Pancreas (tissue), 10 donors: ENCODE measurements around the gene DUSP9. TPM values are rescaled to one million over a fixed set of nuclear protein-coding genes. Genes with fewer than 3 reads are reported as not detected.

ENCODE experiments used
- ATAC-seq, 4 donors: fragments of 200-7000 bp; cut with Tn5 transposase; one replicate each; pipeline versions ENCODE4 v1.8.0 to v1.9.1; 2020; ENCODE audit warnings: mild to moderate bottlenecking in 4 of 4, moderate library complexity in 4 of 4
- DNase-seq, 6 donors: peaks; one replicate each; pipeline ENCODE4 v3.0.0-alpha.2; 2020
- FAIRE-seq: peaks from 2 replicates; lab custom pipeline; 2012; peaks lifted over from hg19 to GRCh38; lab: Jason Lieb, UNC
- H3K27ac ChIP-seq, 4 donors: fragments of 200-600 bp; sonication (generic); 1 replicate in 3 of 4; 2 replicates in 1 of 4; pipeline versions ENCODE4 v1.5.0 to v1.8.0; 2020
- H3K27me3 ChIP-seq, 4 donors: fragments of 200-600 bp; one replicate each; pipeline ENCODE4 v1.8.0; 2021
- H3K36me3 ChIP-seq, 3 donors: fragments of 200-600 bp; sonication (generic) in 1 of 3; one replicate each; pipeline versions ENCODE4 v1.5.0 to v1.8.0; 2020 to 2021
- H3K4me1 ChIP-seq, 3 donors: fragments of 200-600 bp; one replicate each; pipeline ENCODE4 v1.8.0; 2021
- H3K4me3 ChIP-seq, 4 donors: fragments of 200-600 bp; sonication (generic) in 2 of 4; one replicate each; pipeline versions ENCODE4 v1.5.0 to v1.8.0; 2020 to 2021
- H3K9me3 ChIP-seq, 4 donors: fragments of 200-600 bp; one replicate each; pipeline ENCODE4 v1.8.0; 2021
- WGBS, 2 donors: extraction: QIAGEN DNeasy Blood & Tissue Kit; methylation state at CpG; one replicate each; pipeline ENCODE4 v1.1.7; 2013; 5-methylcytosine and 5-hydroxymethylcytosine counted together
- intact Hi-C, 3 donors: fragments of 100-400 bp; cut with DNase I; formaldehyde crosslinking; loops; one replicate each; pipeline versions ENCODE4 v1.11.1 to v1.14.2; 2022
- polyA plus RNA-seq, 2 donors: library from polyadenylated mRNA; stranded (reverse); fragments of 200-250 nt; gene quantifications; one replicate each; pipeline ENCODE4 v1.2.3, GENCODE V29; 2013
- total RNA-seq, 6 donors: library from RNA; stranded (reverse); fragmentation: NEBNext Ultra II Directional in 4 of 6; extraction: Animal tissue kit (Norgen Biotek cat#: 25700) in 4 of 6; gene quantifications; one replicate each; pipeline versions ENCODE4 v1.2.1 to v1.2.4, GENCODE V29; 2021 to 2023
- TF ChIP-seq, protein P1 (sequence below), 4 donors: fragments of 200-600 bp; sonication (generic) in 3 of 4; IDR thresholded peaks; one replicate each; pipeline versions ENCODE4 v1.5.0 to v1.8.0; 2021; ENCODE audit warnings: antibody characterized with exemption in 4 of 4
- donor health status: healthy with polysubstance abuse.
- donor health status: DM: no; HTN: no; CAD: no; lungs with moderate emphysema.
- donor health status: DM: no; HTN: no; CAD: no.
- donor health status: control.
- donor health status: control.
- donor health status: Bipolar disorder and iron deficiency.
- donor health status: DM: yes; HTN: yes; CAD: no.
- donor health status: DM: no; HTN: no; CAD: no.
- donor health status: DM: no; HTN: no; CAD: no.
- donor health status: DM: yes; HTN: yes; CAD: no.

DUSP9 gene
- total and polyA plus RNA-seq, 8 donors, result 0.07 to 0.28 (median 0.12) TPM; not detected in 4

GRCh38 chrX:153648358-153649177, 1.6 kb downstream of the DUSP9 start:
- Histone ChIP-seq H3K4me3 (no peak overlapping the region), H3K27me3 (peaks cover 0 to 18% (median 5%) of the 10 kb centered on the region in 4 donors), H3K36me3 (no peaks in the 10 kb centered on the region), H3K27ac (no peak overlapping the region), H3K4me1 (no peaks in the 10 kb centered on the region), H3K9me3 (peaks cover 0 to 2% (median 0%) of the 10 kb centered on the region in 4 donors)
- intact Hi-C loops, result loop anchor here in 1 of 3 donors (10.0 kb wide), 1 partner anchor 94 kb away; no protein-coding TSS in a partner anchor
- TF ChIP-seq, protein P1, sequence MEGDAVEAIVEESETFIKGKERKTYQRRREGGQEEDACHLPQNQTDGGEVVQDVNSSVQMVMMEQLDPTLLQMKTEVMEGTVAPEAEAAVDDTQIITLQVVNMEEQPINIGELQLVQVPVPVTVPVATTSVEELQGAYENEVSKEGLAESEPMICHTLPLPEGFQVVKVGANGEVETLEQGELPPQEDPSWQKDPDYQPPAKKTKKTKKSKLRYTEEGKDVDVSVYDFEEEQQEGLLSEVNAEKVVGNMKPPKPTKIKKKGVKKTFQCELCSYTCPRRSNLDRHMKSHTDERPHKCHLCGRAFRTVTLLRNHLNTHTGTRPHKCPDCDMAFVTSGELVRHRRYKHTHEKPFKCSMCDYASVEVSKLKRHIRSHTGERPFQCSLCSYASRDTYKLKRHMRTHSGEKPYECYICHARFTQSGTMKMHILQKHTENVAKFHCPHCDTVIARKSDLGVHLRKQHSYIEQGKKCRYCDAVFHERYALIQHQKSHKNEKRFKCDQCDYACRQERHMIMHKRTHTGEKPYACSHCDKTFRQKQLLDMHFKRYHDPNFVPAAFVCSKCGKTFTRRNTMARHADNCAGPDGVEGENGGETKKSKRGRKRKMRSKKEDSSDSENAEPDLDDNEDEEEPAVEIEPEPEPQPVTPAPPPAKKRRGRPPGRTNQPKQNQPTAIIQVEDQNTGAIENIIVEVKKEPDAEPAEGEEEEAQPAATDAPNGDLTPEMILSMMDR (IDR thresholded peaks at IDR 0.05), result no peak
- 77 to 79% methylated on average over 17 of the region's 17 CpGs for WGBS, 2 donors
- no peak for ATAC-seq
- no peak for FAIRE-seq
- DNase-seq, result no peak

DNA sequence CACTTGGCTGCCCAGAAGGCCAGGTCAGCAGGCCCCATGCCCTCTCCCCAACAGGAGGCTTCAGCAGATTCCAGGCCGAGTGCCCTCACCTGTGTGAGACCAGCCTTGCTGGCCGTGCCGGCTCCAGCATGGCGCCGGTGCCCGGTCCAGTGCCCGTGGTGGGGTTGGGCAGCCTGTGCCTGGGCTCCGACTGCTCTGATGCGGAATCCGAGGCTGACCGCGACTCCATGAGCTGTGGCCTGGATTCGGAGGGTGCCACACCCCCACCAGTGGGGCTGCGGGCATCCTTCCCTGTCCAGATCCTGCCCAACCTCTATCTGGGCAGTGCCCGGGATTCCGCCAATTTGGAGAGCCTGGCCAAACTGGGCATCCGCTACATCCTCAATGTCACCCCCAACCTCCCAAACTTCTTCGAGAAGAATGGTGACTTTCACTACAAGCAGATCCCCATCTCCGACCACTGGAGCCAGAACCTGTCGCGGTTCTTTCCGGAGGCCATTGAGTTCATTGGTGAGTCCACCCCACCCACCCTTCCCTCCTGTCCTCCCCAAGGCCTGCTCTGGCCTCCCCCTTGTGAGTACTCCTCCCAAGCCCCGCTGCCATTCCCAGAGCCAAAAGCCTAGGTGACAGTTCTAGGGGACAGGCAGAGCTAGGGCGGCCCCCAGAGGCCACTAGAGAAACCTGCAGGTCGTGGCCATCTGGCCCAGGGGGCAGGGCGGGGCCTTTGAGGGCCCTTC, 2.3 kb downstream of the DUSP9 start:
- FAIRE-seq, result no peak
- Histone ChIP-seq H3K9me3 (peaks cover 0 to 5% (median 0%) of the 10 kb centered on the region in 4 donors), H3K36me3 (no peaks in the 10 kb centered on the region), H3K4me3 (no peak overlapping the region), H3K4me1 (no peaks in the 10 kb centered on the region), H3K27me3 (peaks cover 0 to 16% (median 5%) of the 10 kb centered on the region in 4 donors), H3K27ac (no peak overlapping the region)
- DNase-seq, result peak; percentile 10 to 77 (median 39)
- 71 to 81% methylated on average over 26 of the region's 26 CpGs for WGBS, 2 donors
- peak in 3 of 4 donors; percentile 76 to 82 (median 79) for ATAC-seq
- intact Hi-C loops, result loop anchor here in 1 of 3 donors (10.0 kb wide), 1 partner anchor 95 kb away; no protein-coding TSS in a partner anchor
- TF ChIP-seq, protein P1 (IDR thresholded peaks at IDR 0.05), result peak in 1 of 4 donors; percentile 9

DNA sequence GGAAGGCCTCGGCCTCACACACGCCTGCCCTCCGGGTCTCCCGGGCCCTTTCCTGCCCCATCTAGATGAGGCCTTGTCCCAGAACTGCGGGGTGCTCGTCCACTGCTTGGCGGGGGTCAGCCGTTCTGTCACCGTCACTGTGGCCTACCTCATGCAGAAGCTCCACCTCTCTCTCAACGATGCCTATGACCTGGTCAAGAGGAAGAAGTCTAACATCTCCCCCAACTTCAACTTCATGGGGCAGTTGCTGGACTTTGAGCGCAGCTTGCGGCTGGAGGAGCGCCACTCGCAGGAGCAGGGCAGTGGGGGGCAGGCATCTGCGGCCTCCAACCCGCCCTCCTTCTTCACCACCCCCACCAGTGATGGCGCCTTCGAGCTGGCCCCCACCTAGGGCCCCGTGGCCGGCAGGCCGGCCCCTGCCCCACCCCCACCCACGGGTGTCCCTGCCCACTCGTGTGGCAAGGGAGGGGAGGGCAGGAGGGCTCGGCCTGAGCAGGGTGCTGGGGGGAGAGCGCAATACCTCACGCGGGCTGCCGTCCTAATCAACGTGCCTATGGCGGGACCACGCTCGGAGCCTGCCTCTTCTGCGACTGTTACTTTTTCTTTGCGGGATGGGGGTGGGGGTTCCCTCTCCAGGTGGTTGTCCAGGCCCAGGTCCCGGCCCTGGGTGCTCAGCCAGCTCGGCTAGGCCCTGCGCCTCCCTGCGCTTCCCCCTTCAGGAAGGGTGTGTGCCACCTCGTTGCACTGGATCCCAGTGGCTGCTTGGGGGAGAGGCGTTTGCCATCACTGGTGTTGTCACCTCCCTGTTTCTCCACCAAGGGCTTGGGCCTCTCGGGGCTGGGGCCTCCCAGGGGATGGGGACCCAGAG, 3.1 kb downstream of the DUSP9 start:
- Histone ChIP-seq H3K4me1 (no peaks in the 10 kb centered on the region), H3K27ac (no peak overlapping the region), H3K9me3 (peaks cover 0 to 5% (median 0%) of the 10 kb centered on the region in 4 donors), H3K4me3 (no peak overlapping the region), H3K27me3 (peaks cover 0 to 9% (median 4%) of the 10 kb centered on the region in 4 donors), H3K36me3 (no peaks in the 10 kb centered on the region)
- ATAC-seq (no peak), FAIRE-seq (no peak), DNase-seq (peak in 4 of 6 donors; percentile 7 to 55 (median 38))
- 64 to 72% methylated on average over 36 to 41 of the region's 41 CpGs for WGBS, 2 donors
- intact Hi-C loops, result loop anchor here in 1 of 3 donors (10.0 kb wide), 1 partner anchor 95 kb away; no protein-coding TSS in a partner anchor
- TF ChIP-seq, protein P1 (IDR thresholded peaks at IDR 0.05), result peak in 1 of 4 donors; percentile 5

DNA sequence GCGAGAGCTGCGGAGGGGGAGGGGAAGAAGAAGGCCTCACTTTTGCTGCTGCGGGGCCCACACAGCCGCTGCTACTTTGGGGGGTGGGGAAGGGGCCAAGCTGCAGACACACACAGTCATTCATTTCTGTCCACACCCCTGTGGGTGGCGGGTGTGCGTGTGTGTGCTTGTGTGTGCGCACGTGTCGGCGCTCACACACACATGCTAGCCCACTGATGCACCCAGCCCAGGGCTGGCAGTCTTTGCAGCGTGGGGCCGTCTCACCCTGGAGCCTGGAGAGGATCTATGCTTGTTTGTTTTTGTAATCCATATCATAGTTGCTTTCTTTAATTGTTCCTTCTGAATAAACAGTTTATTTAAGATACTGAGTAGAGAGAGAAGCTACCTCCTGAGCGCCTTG, 4.0 kb downstream of the DUSP9 start:
- H3K4me1 ChIP-seq, result no peaks in the 10 kb centered on the region
- ATAC-seq, result no peak
- WGBS, 2 donors, result 90 to 92% methylated on average over 13 of the region's 13 CpGs
- no peak overlapping the region for H3K27ac ChIP-seq
- no peak for FAIRE-seq
- peaks cover 0 to 8% (median 1%) of the 10 kb centered on the region in 4 donors for H3K27me3 ChIP-seq
- H3K9me3 ChIP-seq, result peaks cover 0 to 5% (median 0%) of the 10 kb centered on the region in 4 donors
- H3K4me3 ChIP-seq, result no peak overlapping the region
- TF ChIP-seq, protein P1 (IDR thresholded peaks at IDR 0.05), result no peak
- H3K36me3 ChIP-seq, result no peaks in the 10 kb centered on the region
- intact Hi-C loops, result no loop called here
- DNase-seq, result peak in 1 of 6 donors; percentile 28
